Brain microvascular endothelial cell (primary cell): Measurements from ENCODE around the gene DEFB108B.
"Not testable (repeated sequence)": the region's sequence is repeated elsewhere in the genome, so short reads cannot be mapped to it uniquely, and the experiment has no call there.

Experiments used
- DNase-seq: peaks from one replicate; pipeline ENCODE4 v3.0.0-alpha.2; 2020
- H3K27ac ChIP-seq: fragments of 250-450 bp; sonication (Bioruptor Pico); 2 replicates; pipeline ENCODE4 v1.5.1; 2020; ENCODE audit warnings: mild to moderate bottlenecking, moderate library complexity
- H3K27me3 ChIP-seq: fragments of 250-450 bp; sonication (Bioruptor Pico); replicated peaks from 2 replicates; pipeline ENCODE4 v1.5.1; 2020; ENCODE audit warnings: mild to moderate bottlenecking
- H3K36me3 ChIP-seq: fragments of 250-450 bp; sonication (Bioruptor Pico); replicated peaks from 2 replicates; pipeline ENCODE4 v1.5.1; 2020; ENCODE audit warnings: mild to moderate bottlenecking
- H3K4me3 ChIP-seq: 2 replicates; pipeline ENCODE4 v1.5.1; 2011; ENCODE audit warnings: low read depth, mild to moderate bottlenecking, control low read depth, low read length, moderate library complexity
- CTCF ChIP-seq: IDR thresholded peaks from 2 replicates; pipeline ENCODE4 v1.5.1; 2011; ENCODE audit warnings: low read depth, mild to moderate bottlenecking, moderate library complexity, low read length, control low read depth, inconsistent platforms; ENCODE audit errors: missing control alignments
- in situ Hi-C: cut with HindIII; loops from 2 replicates; pipeline ENCODE4 v1.10.0; 2017; ENCODE audit warnings: low sequenced_read_pairs, low pct_ligation_motif_present

Gene DEFB108B

GRCh38 chr11:71796781-71797180 lies 36.2 kb upstream of the DEFB108B start:
- H3K27me3 ChIP-seq, H3K36me3 ChIP-seq, DNase-seq, H3K4me3 ChIP-seq, in situ Hi-C loops, H3K27ac ChIP-seq: not testable (repeated sequence)

- H3K27ac ChIP-seq, H3K4me3 ChIP-seq, H3K36me3 ChIP-seq, DNase-seq, in situ Hi-C loops, H3K27me3 ChIP-seq: not testable (repeated sequence)
Measured at GRCh38 chr11:71799556-71800128, 33.4 kb upstream of the DEFB108B start.

GRCh38 chr11:71800335-71800953 lies 32.6 kb upstream of the DEFB108B start:
- H3K4me3 ChIP-seq, H3K27me3 ChIP-seq, in situ Hi-C loops, H3K27ac ChIP-seq, H3K36me3 ChIP-seq: not testable (repeated sequence)
- peak; percentile 78 for TF ChIP-seq CTCF
- peak; percentile 84 for DNase-seq

GRCh38 chr11:71801026-71801425 lies 32.0 kb upstream of the DEFB108B start:
- DNase-seq, H3K27ac ChIP-seq, H3K36me3 ChIP-seq, in situ Hi-C loops, H3K4me3 ChIP-seq, H3K27me3 ChIP-seq: not testable (repeated sequence)

- H3K36me3 ChIP-seq, H3K27me3 ChIP-seq, H3K4me3 ChIP-seq, in situ Hi-C loops, DNase-seq, H3K27ac ChIP-seq: not testable (repeated sequence)
Measured at GRCh38 chr11:71802874-71803273, 30.1 kb upstream of the DEFB108B start.

GRCh38 chr11:71804158-71804947 lies 28.6 kb upstream of the DEFB108B start:
- H3K27me3 ChIP-seq, DNase-seq, H3K27ac ChIP-seq, H3K4me3 ChIP-seq, H3K36me3 ChIP-seq, in situ Hi-C loops: not testable (repeated sequence)

GRCh38 chr11:71812529-71812928 lies 20.5 kb upstream of the DEFB108B start:
- H3K36me3 ChIP-seq, H3K27me3 ChIP-seq, in situ Hi-C loops, H3K4me3 ChIP-seq, DNase-seq, H3K27ac ChIP-seq: not testable (repeated sequence)

- H3K36me3 ChIP-seq, in situ Hi-C loops, H3K27ac ChIP-seq, H3K27me3 ChIP-seq: not testable (repeated sequence)
- peak overlapping the region; percentile 48 for H3K4me3 ChIP-seq
- peak; percentile 79 for TF ChIP-seq CTCF
- peak; percentile 73 for DNase-seq
Measured at GRCh38 chr11:71813481-71814355, 19.3 kb upstream of the DEFB108B start.

- H3K27me3 ChIP-seq, H3K36me3 ChIP-seq, in situ Hi-C loops, DNase-seq, H3K4me3 ChIP-seq, H3K27ac ChIP-seq: not testable (repeated sequence)
Measured at GRCh38 chr11:71821539-71821938, 11.5 kb upstream of the DEFB108B start.

- in situ Hi-C loops, DNase-seq, H3K36me3 ChIP-seq, H3K27ac ChIP-seq, H3K4me3 ChIP-seq, H3K27me3 ChIP-seq: not testable (repeated sequence)
Measured at GRCh38 chr11:71829247-71829646, 3.8 kb upstream of the DEFB108B start.

GRCh38 chr11:71829686-71830085 lies 3.3 kb upstream of the DEFB108B start:
- H3K36me3 ChIP-seq, in situ Hi-C loops, H3K27me3 ChIP-seq, H3K4me3 ChIP-seq, H3K27ac ChIP-seq, DNase-seq: not testable (repeated sequence)

GRCh38 chr11:71842720-71843119 lies 9.7 kb downstream of the DEFB108B start:
- H3K27ac ChIP-seq, DNase-seq, in situ Hi-C loops: not testable (repeated sequence)

More at GRCh38 chr11:71842720-71843119, 9.7 kb downstream of the DEFB108B start:
- H3K4me3 ChIP-seq, H3K36me3 ChIP-seq, H3K27me3 ChIP-seq: not testable (repeated sequence)
